IMR-90 (cell line): ENCODE results near the gene PRKN.

Experiments
- CEBPB ChIP-seq: IDR thresholded peaks from 2 replicates; pipeline ENCODE4 v1.6.1; 2012; ENCODE audit warnings: low read depth, low read length, improper control_type of control experiment
- ELK1 ChIP-seq: fragments of 150-350 bp; IDR thresholded peaks from 2 replicates; pipeline ENCODE4 v1.6.1; 2016; ENCODE audit warnings: low read depth, mild to moderate bottlenecking, low read length, moderate library complexity, borderline replicate concordance
- NFE2L2 ChIP-seq: fragments of 150-350 bp; IDR thresholded peaks from 2 replicates; pipeline ENCODE4 v1.6.1; 2016; ENCODE audit warnings: low read depth, mild to moderate bottlenecking, low read length
- RFX5 ChIP-seq: IDR thresholded peaks from 2 replicates; pipeline ENCODE4 v1.8.0; 2012; ENCODE audit warnings: low read depth, mild to moderate bottlenecking, low read length, moderate library complexity
- SMC3 ChIP-seq: fragments of 150-350 bp; IDR thresholded peaks from 2 replicates; pipeline ENCODE4 v1.6.1; 2016; ENCODE audit warnings: low read depth, mild to moderate bottlenecking, antibody characterized with exemption, low read length, moderate library complexity
- TF ChIP-seq, protein P1 (sequence below): conservative IDR thresholded peaks from 2 replicates; pipeline ENCODE4 v1.5.1; 2012; ENCODE audit warnings: mild to moderate bottlenecking, low read depth, low read length, improper control_type of control experiment
- TF ChIP-seq, protein P2 (sequence below): fragments of 150-350 bp; IDR thresholded peaks from 2 replicates; pipeline ENCODE4 v1.6.1; 2017; ENCODE audit warnings: mild to moderate bottlenecking, antibody characterized with exemption, low read length, low read depth

DNA sequence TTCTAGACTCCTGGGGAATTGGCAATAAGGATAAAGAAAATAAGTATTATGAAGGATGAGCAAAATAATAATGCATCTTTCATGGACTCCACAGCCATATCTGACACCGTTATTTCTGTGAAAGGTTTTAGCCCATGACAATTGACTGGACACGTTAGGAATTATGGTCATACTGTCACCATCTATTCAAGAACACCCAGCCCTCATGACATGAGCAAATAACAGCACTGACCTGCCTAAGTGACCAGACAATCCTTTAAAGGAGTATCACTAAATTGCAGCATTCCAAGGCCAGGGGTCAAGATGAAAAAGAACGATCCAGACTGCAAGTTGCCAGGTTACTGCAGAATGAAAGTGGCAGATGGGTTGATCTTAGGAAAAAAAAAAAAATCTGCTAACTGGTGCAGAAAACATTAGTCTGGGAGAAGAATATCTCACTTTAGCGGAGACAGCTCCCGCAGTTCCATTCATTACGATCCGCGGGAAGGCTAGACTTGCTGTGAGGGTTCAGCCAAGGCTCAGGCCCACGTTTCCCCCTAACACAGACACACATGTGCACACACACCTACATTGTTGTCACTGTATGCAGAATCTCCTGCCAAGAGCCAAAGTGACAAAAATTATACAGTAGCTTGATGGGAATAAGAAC, 1216.0 kb downstream of the PRKN start:
- TF ChIP-seq, protein P1, sequence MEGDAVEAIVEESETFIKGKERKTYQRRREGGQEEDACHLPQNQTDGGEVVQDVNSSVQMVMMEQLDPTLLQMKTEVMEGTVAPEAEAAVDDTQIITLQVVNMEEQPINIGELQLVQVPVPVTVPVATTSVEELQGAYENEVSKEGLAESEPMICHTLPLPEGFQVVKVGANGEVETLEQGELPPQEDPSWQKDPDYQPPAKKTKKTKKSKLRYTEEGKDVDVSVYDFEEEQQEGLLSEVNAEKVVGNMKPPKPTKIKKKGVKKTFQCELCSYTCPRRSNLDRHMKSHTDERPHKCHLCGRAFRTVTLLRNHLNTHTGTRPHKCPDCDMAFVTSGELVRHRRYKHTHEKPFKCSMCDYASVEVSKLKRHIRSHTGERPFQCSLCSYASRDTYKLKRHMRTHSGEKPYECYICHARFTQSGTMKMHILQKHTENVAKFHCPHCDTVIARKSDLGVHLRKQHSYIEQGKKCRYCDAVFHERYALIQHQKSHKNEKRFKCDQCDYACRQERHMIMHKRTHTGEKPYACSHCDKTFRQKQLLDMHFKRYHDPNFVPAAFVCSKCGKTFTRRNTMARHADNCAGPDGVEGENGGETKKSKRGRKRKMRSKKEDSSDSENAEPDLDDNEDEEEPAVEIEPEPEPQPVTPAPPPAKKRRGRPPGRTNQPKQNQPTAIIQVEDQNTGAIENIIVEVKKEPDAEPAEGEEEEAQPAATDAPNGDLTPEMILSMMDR: no peak
- no peak for TF ChIP-seq RFX5
- no peak for TF ChIP-seq ELK1
- no peak for TF ChIP-seq CEBPB
- TF ChIP-seq, protein P2, sequence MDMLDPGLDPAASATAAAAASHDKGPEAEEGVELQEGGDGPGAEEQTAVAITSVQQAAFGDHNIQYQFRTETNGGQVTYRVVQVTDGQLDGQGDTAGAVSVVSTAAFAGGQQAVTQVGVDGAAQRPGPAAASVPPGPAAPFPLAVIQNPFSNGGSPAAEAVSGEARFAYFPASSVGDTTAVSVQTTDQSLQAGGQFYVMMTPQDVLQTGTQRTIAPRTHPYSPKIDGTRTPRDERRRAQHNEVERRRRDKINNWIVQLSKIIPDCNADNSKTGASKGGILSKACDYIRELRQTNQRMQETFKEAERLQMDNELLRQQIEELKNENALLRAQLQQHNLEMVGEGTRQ: no peak
- no peak for TF ChIP-seq SMC3
- TF ChIP-seq NFE2L2: no peak
